RWPE2 (cell line): ENCODE measurements around the gene NXN.

ENCODE experiments used
- ATAC-seq: fragments of 200-7000 bp; cut with Tn5 transposase; 3 replicates; pipeline ENCODE4 v1.9.1; 2021; ENCODE audit warnings: low read depth
- DNase-seq: peaks from one replicate; pipeline ENCODE4 v3.0.0-alpha.2; 2020; ENCODE audit warnings: low spot score
- H3K27ac ChIP-seq: fragments of 450-650 bp; 2 replicates; pipeline ENCODE4 v1.5.1; 2017; ENCODE audit warnings: mild to moderate bottlenecking; ENCODE audit not compliant: poor library complexity, severe bottlenecking
- H3K27me3 ChIP-seq: fragments of 250-450 bp; sonication (Bioruptor Pico); 2 replicates; pipeline ENCODE4 v1.5.1; 2021; ENCODE audit warnings: mild to moderate bottlenecking, moderate library complexity; ENCODE audit not compliant: insufficient read depth, poor library complexity, severe bottlenecking
- H3K36me3 ChIP-seq: fragments of 250-450 bp; sonication (Bioruptor Pico); 2 replicates; pipeline ENCODE4 v1.5.1; 2020; ENCODE audit warnings: low read depth, mild to moderate bottlenecking, moderate library complexity
- H3K4me1 ChIP-seq: fragments of 250-450 bp; sonication (Bioruptor Pico); 2 replicates; pipeline ENCODE4 v1.5.1; 2021; ENCODE audit warnings: mild to moderate bottlenecking, moderate library complexity; ENCODE audit not compliant: insufficient read depth, poor library complexity, severe bottlenecking
- H3K4me3 ChIP-seq: fragments of 250-450 bp; sonication (Bioruptor Pico); 2 replicates; pipeline ENCODE4 v1.5.1; 2021; ENCODE audit warnings: mild to moderate bottlenecking, moderate library complexity; ENCODE audit not compliant: severe bottlenecking
- H3K9me3 ChIP-seq: fragments of 250-450 bp; sonication (Bioruptor Pico); 2 replicates; pipeline ENCODE4 v1.5.1; 2021; ENCODE audit warnings: mild to moderate bottlenecking, moderate library complexity; ENCODE audit not compliant: severe bottlenecking
- TF ChIP-seq, protein P1 (sequence below): fragments of 450-650 bp; IDR thresholded peaks from one replicate; pipeline ENCODE4 v1.5.1; 2017; ENCODE audit warnings: mild to moderate bottlenecking, moderate library complexity; ENCODE audit not compliant: poor library complexity, severe bottlenecking

Gene NXN

DNA sequence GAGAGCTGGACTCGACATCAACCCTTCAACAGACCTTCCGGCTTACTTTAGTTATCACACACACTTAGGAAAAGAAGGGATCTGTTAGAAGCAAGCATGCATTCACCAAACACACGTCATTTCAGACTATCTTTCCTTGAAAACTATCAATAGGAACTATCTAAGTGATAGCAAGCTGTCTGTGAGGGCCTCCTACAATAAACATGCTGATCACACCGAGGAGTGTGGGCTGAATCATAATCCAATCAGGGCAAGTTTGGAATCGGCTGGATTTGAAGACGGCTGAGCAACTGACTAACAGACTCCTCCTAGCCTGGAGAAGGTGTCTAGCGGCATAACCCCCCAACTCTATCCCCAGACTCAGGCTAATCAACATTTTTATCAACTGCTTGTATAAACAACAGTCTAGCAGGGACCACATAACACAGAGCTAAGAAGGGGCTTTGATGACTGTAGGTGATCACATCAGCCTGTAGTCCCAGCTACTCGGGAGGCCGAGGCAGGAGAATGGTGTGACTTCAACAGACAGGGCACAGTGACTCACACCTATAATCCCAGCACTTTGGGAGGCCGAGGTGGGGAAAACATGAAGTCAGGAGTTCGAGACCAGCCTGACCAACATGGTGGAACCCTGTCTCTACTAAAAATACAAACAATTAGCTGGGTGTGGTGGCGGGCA is 14.1 kb downstream of the NXN start:
- ATAC-seq (no peak), DNase-seq (no peak)
- no peak overlapping the region for H3K4me3 ChIP-seq
- peaks cover 42% of the 10 kb centered on the region for H3K36me3 ChIP-seq
- no peaks in the 10 kb centered on the region for H3K27me3 ChIP-seq
- TF ChIP-seq, protein P1, sequence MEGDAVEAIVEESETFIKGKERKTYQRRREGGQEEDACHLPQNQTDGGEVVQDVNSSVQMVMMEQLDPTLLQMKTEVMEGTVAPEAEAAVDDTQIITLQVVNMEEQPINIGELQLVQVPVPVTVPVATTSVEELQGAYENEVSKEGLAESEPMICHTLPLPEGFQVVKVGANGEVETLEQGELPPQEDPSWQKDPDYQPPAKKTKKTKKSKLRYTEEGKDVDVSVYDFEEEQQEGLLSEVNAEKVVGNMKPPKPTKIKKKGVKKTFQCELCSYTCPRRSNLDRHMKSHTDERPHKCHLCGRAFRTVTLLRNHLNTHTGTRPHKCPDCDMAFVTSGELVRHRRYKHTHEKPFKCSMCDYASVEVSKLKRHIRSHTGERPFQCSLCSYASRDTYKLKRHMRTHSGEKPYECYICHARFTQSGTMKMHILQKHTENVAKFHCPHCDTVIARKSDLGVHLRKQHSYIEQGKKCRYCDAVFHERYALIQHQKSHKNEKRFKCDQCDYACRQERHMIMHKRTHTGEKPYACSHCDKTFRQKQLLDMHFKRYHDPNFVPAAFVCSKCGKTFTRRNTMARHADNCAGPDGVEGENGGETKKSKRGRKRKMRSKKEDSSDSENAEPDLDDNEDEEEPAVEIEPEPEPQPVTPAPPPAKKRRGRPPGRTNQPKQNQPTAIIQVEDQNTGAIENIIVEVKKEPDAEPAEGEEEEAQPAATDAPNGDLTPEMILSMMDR, result no peak
- no peaks in the 10 kb centered on the region for H3K9me3 ChIP-seq
- peaks cover 31% of the 10 kb centered on the region for H3K4me1 ChIP-seq
- peak overlapping the region; percentile 10 for H3K27ac ChIP-seq

DNA sequence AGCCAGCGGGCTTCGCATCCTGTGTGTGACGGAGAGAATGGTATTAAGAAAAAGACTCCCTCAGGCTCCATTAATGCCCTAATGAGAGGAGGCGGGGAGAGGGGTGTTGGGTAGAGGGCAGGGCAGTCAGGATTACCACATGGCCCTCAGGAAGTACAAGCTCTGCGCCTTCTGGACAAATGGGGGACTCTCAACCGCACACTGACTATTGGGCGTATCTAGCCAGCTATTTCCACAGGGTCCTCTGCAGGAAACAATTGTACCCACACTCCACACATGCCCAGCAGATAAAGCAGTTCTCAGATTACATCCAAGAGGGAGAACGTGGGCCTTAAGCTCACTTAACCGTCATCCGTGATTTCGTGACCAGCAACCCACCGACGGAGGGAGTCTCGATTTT is 14.7 kb downstream of the NXN start:
- Histone ChIP-seq H3K27me3 (no peaks in the 10 kb centered on the region), H3K9me3 (no peaks in the 10 kb centered on the region), H3K4me3 (no peak overlapping the region), H3K36me3 (peaks cover 42% of the 10 kb centered on the region), H3K4me1 (peaks cover 25% of the 10 kb centered on the region), H3K27ac (peak overlapping the region; percentile 10)
- TF ChIP-seq, protein P1, result no peak
- ATAC-seq (no peak), DNase-seq (no peak)

DNA sequence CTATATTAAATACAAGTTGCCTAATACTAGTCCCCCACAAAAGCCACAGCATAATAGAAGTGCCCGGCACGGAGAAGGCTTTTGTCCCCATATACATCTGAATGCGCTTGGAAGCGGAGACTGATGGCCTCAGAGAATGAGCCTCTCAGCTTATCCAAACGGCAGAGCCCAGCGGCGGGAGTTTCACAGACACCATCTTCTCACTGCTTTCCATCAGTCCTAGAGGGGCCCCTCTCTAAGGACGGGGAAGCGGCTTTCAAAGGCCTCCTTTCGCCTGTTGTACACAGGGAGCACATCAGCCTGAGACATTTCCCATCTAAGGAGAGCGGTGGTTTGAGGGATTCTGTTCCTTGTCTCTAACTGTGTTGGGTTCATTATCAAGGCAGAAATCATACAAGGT is 16.9 kb downstream of the NXN start:
- Histone ChIP-seq H3K27me3 (no peaks in the 10 kb centered on the region), H3K9me3 (no peaks in the 10 kb centered on the region), H3K36me3 (peaks cover 33% of the 10 kb centered on the region), H3K4me3 (no peak overlapping the region), H3K27ac (no peak overlapping the region), H3K4me1 (peaks cover 14% of the 10 kb centered on the region)
- DNase-seq, result no peak
- no peak for ATAC-seq
- TF ChIP-seq, protein P1, result no peak

DNA sequence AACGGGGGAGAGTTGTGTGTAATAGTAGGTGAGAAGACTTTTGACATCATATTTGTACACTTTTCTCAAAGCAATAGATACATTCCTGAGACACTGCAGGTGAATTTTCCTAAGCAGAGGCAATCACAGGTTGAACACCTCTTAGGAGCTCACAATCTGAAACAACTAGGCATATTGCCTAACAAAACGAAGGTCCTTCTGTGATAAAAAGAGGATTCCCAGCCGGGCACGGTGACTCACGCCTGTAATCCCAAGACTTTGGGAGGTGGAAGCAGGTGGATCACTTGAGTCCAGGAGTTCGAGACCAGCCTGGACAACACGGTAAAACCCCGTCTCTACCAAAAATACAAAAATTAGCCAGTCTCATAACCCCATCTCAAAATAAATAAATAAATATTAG is 17.4 kb downstream of the NXN start:
- ATAC-seq, result no peak
- H3K27me3 ChIP-seq, result no peaks in the 10 kb centered on the region
- H3K4me3 ChIP-seq, result no peak overlapping the region
- TF ChIP-seq, protein P1, result no peak
- H3K9me3 ChIP-seq, result no peaks in the 10 kb centered on the region
- H3K36me3 ChIP-seq, result peaks cover 37% of the 10 kb centered on the region
- H3K27ac ChIP-seq, result no peak overlapping the region
- no peak for DNase-seq
- H3K4me1 ChIP-seq, result peaks cover 16% of the 10 kb centered on the region

DNA sequence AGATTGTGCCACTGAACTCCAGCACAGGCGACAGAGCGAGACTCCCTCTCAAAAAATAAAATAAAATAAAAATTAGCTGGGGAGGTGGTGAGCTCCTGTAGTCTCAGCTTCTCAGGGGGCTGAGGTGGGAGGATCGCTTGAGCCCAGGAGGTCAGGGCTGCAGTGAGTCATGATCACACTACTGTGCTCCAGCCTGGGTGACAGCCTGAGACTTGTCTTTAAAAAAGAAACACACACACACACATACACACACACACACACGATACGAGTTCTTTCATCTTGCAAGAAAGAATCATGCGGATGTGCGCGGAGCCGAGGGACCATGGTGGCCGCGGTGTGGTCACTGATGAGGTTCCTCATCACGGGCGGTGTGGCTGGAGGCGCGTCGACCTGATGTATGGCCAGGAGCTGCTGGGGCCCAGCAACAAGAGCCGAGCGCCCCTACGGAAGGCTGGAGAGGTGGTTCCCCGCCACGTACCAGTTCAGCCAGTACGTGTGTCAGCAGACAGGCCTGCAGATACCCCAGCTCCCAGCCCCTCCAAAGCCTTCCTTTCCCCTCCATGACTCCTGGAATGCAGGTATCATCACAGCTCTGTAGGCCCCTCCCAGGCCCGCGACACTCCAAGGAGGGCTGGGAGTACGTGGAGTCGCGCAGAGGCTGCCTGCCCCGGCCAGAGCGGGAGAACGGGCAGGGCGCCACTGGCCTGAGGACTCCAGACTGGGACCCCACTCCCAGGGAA is 20.7 kb downstream of the NXN start:
- Histone ChIP-seq H3K27me3 (no peaks in the 10 kb centered on the region), H3K27ac (no peak overlapping the region), H3K9me3 (no peaks in the 10 kb centered on the region), H3K36me3 (peaks cover 40% of the 10 kb centered on the region), H3K4me1 (peaks cover 19% of the 10 kb centered on the region), H3K4me3 (no peak overlapping the region)
- TF ChIP-seq, protein P1, result no peak
- DNase-seq, result no peak
- ATAC-seq, result no peak
